ENCODE measurements around the gene NCOA1.

The NCOA1 gene

DNA sequence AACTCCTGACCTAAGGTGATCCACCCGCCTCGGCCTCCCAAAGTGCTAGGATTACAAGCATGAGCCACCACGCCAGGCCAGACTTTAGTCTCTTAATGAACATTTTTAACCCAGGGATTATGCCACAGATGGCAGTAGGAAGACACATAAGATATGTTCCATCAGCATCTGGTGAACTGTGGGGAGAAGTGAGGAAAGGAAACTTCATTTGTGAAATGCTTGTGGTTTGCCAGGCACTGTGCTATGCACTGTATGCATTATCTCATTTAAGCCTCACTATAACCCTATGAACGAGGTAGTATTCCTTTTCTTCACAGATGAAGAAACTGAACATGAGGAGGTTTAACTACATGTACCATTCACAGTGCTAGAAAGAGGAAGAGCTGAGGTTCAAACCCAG is 272.8 kb downstream of the NCOA1 start:
- no peak for DNase-seq (ENCODE audit: low read depth)
- TF ChIP-seq CTCF (IDR thresholded peaks at IDR 0.05; ENCODE audit: control insufficient read depth, insufficient read depth, low read depth, low read length, missing control alignments) = no peak
- no peak overlapping the region for H3K4me3 ChIP-seq (ENCODE audit: control insufficient read depth, low read depth, low read length)

DNA sequence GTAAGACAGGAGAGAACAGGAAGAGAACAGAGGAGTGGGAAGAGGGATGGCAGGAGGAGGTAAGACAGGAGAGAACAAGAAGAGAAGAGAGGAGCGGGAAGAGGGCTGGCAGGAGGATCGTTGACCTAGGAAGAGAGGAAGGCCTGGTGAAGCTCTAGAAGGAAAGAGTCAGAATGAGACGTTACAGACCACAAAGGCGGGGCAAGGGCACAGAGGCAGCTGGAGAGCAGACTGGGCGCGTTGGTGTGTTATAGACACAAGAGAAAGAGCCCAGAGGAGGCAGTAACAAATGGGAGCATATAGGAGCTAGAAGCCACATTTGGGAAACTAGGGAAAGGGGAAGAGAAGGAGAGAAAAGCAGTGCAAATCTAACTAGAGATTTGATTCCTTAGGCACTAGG is 275.6 kb downstream of the NCOA1 start:
- no peak for TF ChIP-seq CTCF (IDR thresholded peaks at IDR 0.05; ENCODE audit: control insufficient read depth, insufficient read depth, low read depth, low read length, missing control alignments)
- no peak overlapping the region for H3K4me3 ChIP-seq (ENCODE audit: control insufficient read depth, low read depth, low read length)
- no peak for DNase-seq (ENCODE audit: low read depth)

GRCh38 chr2:24768013-24768412 is 277.0 kb downstream of the NCOA1 start:
- no peak for TF ChIP-seq CTCF (IDR thresholded peaks at IDR 0.05; ENCODE audit: control insufficient read depth, insufficient read depth, low read depth, low read length, missing control alignments)
- H3K4me3 ChIP-seq (ENCODE audit: control insufficient read depth, low read depth, low read length) = no peak overlapping the region
- no peak for DNase-seq (ENCODE audit: low read depth)

GRCh38 chr2:24768601-24769000 is 277.5 kb downstream of the NCOA1 start:
- no peak for DNase-seq (ENCODE audit: low read depth)
- no peak overlapping the region for H3K4me3 ChIP-seq (ENCODE audit: control insufficient read depth, low read depth, low read length)
- no peak for TF ChIP-seq CTCF (IDR thresholded peaks at IDR 0.05; ENCODE audit: control insufficient read depth, insufficient read depth, low read depth, low read length, missing control alignments)

GRCh38 chr2:24771061-24771460 is 280.0 kb downstream of the NCOA1 start:
- H3K4me3 ChIP-seq (ENCODE audit: control insufficient read depth, low read depth, low read length) = no peak overlapping the region
- DNase-seq (ENCODE audit: low read depth) = no peak

DNA sequence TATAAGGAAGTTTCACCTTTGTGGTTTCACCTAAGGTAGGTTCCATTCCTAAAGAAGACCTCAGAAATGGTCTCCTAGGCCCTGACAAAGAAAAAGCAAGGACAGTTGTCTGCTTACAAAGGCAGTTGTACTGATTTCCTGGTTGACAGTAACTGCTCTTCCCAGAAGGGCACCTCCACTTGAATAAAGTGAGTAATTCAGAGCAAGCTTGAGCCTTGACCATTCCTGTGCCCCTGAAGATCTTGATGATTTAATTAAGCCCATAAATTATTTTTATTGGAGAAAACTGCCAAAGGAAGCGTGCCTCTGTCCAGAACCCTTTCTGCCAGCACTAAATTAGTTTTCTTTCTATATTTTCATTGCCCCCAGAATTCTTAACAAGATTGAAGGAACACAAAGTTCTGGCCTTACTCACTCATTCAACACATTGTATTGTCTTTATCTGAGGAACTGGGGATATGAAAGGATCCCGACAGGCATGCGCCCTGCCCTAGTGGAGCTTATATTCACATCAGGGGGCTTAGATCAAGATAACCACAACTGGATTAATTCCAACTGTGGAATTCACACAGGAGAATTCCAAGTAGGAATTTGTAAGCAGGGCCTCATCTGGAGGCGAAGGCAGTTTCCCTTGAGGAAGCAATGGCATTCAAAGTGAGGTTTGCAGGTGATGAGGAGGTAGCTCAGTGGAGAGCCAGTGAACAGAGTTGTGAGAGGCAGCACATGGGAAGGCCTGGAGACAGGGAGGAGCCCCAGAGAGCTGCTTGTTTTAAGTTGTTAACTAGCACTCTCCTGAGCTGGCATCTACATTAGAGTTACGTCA is 280.9 kb downstream of the NCOA1 start:
- no peak overlapping the region for H3K4me3 ChIP-seq (ENCODE audit: control insufficient read depth, low read depth, low read length)
- DNase-seq (ENCODE audit: low read depth) = no peak
- TF ChIP-seq CTCF (IDR thresholded peaks at IDR 0.05; ENCODE audit: control insufficient read depth, insufficient read depth, low read depth, low read length, missing control alignments) = no peak

More at GRCh38 chr2:24771061-24771460, 280.0 kb downstream of the NCOA1 start:
- TF ChIP-seq CTCF (IDR thresholded peaks at IDR 0.05; ENCODE audit: control insufficient read depth, insufficient read depth, low read depth, low read length, missing control alignments) = no peak

Measured in AG09309 (cell line).